ES-I3 (cell line): ENCODE data around the gene GPR62.

Source experiments
- H3K36me3 ChIP-seq: 2 replicates; pipeline ENCODE4 v1.6.1; 2013; ENCODE audit warnings: mild to moderate bottlenecking, low read length, control low read depth, moderate library complexity; ENCODE audit not compliant: insufficient read depth
- H3K4me1 ChIP-seq: 2 replicates; pipeline ENCODE4 v1.6.1; 2013; ENCODE audit warnings: mild to moderate bottlenecking, control low read depth, low read length; ENCODE audit not compliant: insufficient read depth
- H3K9ac ChIP-seq: 2 replicates; pipeline ENCODE4 v1.6.1; 2013; ENCODE audit warnings: low read depth, mild to moderate bottlenecking, low read length, moderate library complexity
- H3K9me3 ChIP-seq: 2 replicates; pipeline ENCODE4 v1.6.1; 2013; ENCODE audit warnings: mild to moderate bottlenecking, low read length, moderate library complexity; ENCODE audit not compliant: control insufficient read depth, insufficient read depth

Gene GPR62

GRCh38 chr3:51997172-51997571 is 42.0 kb downstream of the GPR62 start:
- Histone ChIP-seq H3K4me1 (peaks cover 23% of the 10 kb centered on the region), H3K9ac (no peak overlapping the region), H3K36me3 (peaks cover 16% of the 10 kb centered on the region), H3K9me3 (no peaks in the 10 kb centered on the region)

DNA sequence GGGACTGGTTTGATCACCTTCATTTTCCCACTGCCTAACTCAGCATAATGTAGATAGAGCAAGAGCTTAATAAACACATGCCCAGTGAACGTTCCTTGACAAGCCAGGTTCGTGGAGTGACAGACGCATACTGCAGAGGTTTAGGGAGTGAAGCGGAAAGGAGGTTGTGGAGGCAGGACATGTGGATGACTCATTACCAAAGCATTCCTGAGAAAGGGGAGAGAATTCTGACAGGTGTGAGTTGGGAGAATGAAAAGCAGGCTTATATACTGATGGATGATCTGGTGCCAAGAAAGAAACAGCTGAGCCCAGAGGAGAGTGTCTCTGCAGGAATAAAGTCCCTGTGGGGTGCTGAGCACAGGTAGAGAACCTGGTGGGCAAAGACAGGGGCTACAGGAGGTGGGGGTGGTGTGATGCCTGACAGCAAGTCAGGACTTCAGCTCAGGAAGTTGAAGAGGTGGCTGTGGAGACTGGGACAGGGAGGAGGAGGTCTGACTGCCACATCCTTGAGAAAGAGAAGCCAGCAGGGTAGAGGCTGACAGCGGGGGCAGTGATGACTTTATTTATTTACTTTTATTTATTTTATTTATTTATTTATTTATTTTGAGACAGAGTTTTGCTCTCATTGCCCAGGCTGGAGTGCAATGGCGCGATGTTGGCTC is 42.9 kb downstream of the GPR62 start:
- H3K4me1 ChIP-seq = peaks cover 31% of the 10 kb centered on the region
- H3K9ac ChIP-seq = peak overlapping the region; percentile 17; the same call in 1 of the 2 replicates
- peaks cover 16% of the 10 kb centered on the region for H3K36me3 ChIP-seq
- no peaks in the 10 kb centered on the region for H3K9me3 ChIP-seq

DNA sequence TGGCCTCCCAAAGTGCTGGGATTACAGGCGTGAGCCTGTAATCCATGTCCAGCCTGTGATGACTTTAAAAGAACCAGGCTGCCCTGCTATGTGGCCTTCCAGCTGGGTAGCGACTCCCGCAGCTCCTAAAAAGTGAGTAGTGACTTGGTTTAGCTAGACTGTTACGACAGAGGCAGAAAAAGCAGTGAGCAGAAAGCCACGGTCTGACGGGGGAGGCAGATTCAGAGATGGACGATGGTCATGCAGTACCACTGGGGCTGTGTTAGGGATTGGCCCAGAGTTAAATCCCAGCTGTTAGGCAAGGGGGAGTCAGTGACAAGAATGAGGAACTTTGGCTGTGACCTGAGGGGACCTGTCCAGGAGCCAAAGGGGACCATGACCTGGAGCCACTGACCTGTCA is 43.6 kb downstream of the GPR62 start:
- Histone ChIP-seq H3K36me3 (peaks cover 14% of the 10 kb centered on the region), H3K4me1 (peaks cover 33% of the 10 kb centered on the region), H3K9me3 (no peaks in the 10 kb centered on the region), H3K9ac (no peak overlapping the region)

GRCh38 chr3:51999846-52000245 is 44.7 kb downstream of the GPR62 start:
- Histone ChIP-seq H3K4me1 (peaks cover 24% of the 10 kb centered on the region), H3K36me3 (peaks cover 4% of the 10 kb centered on the region), H3K9ac (no peak overlapping the region), H3K9me3 (no peaks in the 10 kb centered on the region)

DNA sequence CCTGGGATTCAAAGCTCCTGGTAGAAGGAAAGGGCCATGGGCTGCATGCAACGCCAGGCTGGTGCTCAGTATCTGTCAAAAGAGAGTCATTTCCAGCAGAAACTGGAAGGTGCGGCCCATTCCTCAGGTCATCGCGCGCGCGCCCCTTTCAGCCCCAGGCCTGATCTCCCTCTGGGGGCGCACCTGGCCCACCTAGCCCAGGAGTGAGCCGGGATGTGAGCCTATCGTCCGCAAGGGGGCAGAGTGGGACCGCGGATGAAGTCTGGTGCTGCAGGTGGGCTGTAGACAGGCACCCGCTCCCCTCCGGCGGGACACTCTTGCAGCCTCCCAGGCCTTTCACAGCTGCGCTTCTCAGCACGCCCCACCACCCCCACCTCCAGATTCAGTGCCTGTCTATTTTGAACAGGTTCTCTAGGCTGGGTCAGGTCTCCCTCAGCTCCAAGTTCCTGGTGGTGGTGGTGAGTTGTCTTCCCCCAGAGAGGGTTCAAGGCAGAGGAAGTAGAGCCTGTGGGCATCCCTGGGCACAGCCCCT is 46.3 kb downstream of the GPR62 start:
- Histone ChIP-seq H3K4me1 (peaks cover 29% of the 10 kb centered on the region), H3K36me3 (no peaks in the 10 kb centered on the region), H3K9me3 (no peaks in the 10 kb centered on the region), H3K9ac (no peak overlapping the region)

- Histone ChIP-seq H3K9me3 (no peaks in the 10 kb centered on the region), H3K4me1 (peaks cover 29% of the 10 kb centered on the region), H3K36me3 (no peaks in the 10 kb centered on the region), H3K9ac (no peak overlapping the region)
Observed at GRCh38 chr3:52002748-52003147, 47.6 kb downstream of the GPR62 start.

DNA sequence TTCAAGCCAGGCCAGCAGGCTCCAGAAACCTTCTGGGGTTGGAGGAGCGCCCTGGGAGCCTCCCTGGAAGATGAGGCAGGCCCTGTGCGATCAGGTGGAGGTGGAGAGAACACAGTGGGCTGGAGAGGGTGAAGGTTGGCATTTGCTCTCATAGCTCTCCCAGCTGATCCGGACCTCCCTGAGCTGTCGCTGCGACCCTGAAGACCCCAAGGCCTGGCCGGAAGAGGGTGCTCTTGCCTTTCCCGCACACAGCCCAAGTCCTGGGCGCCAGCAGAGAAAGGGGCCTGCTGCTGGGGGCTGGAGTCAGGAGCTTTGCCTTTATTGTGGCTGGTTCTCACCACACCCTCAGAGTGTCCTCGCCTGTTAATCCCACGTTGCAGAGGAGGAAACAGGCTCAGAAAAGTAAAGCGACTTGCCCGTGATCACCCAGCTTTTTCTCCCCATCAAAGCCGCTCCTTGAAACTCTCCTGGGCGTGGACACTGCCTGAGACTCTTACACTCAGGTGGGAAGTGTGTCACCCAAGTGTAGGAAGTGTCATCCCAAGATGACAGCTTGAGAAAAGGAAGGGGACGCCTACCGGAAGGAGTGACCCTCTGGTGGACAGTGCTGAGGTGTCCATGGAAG is 49.1 kb downstream of the GPR62 start:
- H3K36me3 ChIP-seq = no peaks in the 10 kb centered on the region
- no peaks in the 10 kb centered on the region for H3K9me3 ChIP-seq
- no peak overlapping the region for H3K9ac ChIP-seq
- H3K4me1 ChIP-seq = peaks cover 23% of the 10 kb centered on the region

DNA sequence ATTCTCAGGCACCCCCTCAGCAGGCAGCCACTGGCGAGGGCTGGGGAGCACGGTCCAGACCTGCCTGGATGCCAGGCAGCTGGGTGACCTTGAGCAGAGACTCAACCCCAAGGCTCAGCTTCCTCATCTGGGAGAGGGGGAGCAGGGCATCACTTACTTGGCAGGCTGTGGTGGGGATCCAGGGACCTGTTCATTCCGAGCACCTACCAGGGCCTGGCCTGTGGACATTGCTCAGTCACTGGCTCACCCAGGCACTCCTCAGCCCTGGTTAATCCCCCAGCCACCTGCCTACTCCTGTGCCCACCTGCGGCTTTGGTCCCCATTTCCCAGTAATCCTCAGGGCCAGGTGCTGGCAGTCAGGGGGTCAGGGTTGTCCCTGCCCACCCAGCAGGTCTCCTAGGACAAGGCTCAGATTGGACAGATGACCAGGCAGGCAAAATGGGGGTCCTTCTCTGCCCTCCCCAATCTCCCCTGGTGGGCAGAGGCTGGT is 49.8 kb downstream of the GPR62 start:
- Histone ChIP-seq H3K9ac (no peak overlapping the region), H3K36me3 (no peaks in the 10 kb centered on the region), H3K4me1 (peaks cover 23% of the 10 kb centered on the region), H3K9me3 (no peaks in the 10 kb centered on the region)

DNA sequence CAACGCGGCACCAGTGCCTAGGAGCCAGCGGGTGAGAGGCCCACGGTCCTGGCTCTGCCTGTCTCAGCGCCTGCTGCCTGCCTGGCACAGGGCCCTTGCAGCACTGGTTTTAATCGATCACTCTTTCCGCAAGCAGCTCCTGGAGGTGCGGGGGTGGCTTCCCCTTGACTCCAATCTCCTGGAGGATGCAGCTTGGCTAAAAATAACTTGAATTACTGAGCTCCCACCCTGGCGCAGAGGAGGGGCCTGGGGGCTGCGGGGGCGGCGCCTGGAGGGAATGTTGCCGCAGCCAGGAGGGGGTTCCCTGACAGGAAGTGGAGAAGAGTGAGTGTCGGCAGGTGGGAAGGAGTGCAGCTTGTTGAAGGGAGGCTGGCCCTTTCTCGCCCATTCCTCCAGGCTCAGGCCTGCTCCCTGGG is 50.4 kb downstream of the GPR62 start:
- peaks cover 23% of the 10 kb centered on the region for H3K4me1 ChIP-seq
- H3K9ac ChIP-seq = no peak overlapping the region
- no peaks in the 10 kb centered on the region for H3K9me3 ChIP-seq
- H3K36me3 ChIP-seq = no peaks in the 10 kb centered on the region

DNA sequence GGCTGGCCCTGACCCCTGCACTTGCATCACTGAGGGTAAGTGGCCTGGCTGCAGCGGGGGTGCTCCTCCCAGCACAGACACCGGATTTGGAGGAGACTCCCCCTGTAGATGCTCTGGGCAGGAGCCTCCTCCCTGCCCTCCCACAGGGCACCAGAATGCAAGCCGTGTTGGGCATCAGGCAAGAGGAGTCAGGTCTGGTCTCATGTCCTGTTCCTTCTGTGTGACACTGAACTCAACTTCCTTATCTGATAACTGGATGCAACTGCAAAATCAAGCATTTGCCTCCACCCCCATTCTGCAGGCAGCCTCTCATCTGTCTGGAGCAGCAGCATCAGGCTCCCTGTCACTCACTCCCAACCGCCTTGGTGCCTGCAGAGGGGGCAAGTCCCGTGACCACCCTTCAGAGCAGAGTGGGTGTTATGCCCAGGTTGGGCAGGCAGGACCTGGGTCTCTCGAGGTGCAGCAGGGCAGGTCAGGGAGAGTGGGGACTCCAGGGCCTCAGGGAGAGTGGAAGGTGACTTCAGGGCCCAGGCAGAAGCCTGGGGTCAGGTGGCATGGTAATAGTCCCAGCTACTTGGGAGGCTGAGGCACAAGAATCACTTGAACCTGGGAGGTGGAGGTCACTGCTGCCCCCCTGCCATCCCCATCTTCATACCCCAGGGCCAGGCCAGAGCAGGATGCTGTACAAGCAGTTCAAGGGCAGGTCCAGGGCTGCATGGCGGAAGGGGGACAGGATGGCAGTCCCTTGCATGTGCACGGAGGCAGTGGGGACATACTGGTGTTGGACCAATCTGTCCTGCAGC is 51.0 kb downstream of the GPR62 start:
- no peaks in the 10 kb centered on the region for H3K9me3 ChIP-seq
- no peak overlapping the region for H3K9ac ChIP-seq
- H3K4me1 ChIP-seq = peaks cover 23% of the 10 kb centered on the region

DNA sequence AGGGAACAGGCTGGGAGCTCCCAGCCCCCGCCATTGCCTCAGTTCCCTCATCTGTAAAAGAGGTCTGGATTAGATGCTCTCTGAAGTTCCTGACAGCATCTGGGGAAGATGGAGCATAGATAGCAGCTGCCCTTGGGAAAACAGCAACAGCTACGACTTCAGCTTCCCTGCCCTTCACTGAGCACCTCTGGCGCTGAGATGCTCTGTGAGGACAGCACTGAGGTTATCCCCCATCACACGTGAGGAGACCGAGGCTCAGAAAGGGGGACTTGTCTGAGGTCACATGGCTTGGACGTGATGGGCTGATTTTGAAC is 51.6 kb downstream of the GPR62 start:
- Histone ChIP-seq H3K9me3 (no peaks in the 10 kb centered on the region), H3K36me3 (no peaks in the 10 kb centered on the region), H3K4me1 (peaks cover 21% of the 10 kb centered on the region), H3K9ac (no peak overlapping the region)

More for the DNA sequence above, 51.0 kb downstream of the GPR62 start:
- H3K36me3 ChIP-seq = no peaks in the 10 kb centered on the region
